HG03025 (cell line): ENCODE data around the gene LRRC42.

Experiments
- ATAC-seq: cut with Tn5 transposase; IDR thresholded peaks from one replicate; pipeline ENCODE4 v1.9.1; 2021; ENCODE audit warnings: mild to moderate bottlenecking, moderate library complexity; ENCODE audit not compliant: unreplicated experiment, low FRiP score

Gene LRRC42

DNA sequence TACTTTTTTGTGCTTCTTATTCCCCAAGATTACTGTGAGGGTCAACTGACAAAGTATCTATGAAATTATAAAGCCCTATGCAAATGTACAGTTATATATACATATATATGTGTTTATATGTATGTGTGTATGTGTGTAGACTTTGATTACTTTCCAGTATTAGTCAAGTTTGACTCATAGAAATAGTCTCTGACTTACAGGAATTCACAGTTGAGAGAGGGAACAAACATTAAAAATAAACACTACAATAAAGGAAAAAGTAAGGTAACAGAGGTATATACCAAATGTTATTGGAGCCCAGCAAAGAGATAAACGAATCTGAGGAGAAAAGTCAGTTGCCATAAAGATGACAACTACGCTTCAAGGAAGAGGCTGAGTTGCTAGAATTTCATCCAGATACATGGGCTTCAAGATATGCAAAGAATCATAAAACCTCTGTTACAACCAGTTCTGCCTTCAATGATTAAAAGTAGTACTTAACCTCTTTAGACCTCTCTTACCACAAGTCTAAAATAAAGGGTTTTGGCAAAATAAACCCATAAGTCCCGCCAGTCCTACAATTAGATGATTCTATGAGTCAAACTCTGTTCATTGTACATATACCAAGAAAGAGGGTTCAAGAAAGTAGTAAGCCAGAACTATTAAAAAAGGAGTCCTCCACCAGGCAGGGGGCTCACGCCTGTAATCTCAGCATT lies 7.9 kb upstream of the LRRC42 start:
- no peak for ATAC-seq

DNA sequence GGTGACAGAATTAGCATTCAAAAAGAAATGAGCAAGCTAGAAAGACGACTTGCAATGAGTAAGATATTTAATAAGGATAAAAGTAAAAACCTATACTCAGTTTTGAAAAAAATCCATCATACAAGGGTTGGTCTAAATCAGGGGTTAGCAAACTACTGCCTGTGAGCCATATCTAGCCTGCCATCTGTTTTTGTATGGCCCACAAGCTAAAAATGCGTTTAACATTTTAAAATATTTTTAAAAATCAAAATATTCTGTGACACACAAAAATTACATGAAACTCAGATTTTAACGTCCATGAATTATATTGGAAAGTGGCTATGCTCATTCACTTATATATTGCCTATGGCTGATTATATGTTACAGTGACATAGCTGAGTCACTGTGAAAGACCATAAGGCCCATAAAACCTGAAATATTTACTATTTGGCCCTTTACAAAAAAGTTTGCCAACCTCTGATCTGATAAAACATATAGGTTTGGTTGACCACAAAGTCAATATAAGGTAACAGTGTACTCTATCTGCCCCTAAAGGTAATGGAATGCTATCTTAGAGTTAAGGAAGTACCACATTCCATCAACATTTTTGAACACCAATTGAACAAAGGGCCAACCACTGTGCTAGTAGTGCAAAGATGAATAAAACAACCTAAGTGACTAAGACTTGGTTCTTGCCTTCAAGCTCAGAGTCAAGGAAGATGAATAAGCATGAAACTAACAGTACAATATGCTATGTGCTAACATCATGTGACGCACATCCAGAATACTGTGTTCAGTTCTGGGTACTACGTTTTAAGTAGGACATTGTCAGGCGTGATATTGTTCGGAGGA lies 3.8 kb upstream of the LRRC42 start:
- ATAC-seq = no peak

DNA sequence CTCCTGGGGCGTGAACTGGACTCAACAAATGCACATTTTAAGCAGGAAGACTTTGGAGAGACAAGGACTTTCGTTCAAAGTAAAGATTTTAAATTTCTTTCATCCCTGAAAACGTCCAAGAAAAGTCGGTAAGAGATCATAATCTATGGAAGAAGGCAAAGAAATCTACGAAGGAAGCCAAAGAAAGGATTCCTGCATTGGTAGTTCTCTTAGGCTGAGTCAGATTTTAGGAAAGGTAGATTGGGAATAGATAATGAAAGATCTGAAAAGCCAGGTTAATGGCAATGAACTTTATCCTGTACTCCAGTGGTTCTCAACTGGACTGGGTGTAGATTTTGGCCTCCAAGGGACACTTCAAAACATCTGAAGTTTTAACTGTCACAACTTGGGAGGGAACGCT lies 3.1 kb upstream of the LRRC42 start:
- ATAC-seq = no peak

DNA sequence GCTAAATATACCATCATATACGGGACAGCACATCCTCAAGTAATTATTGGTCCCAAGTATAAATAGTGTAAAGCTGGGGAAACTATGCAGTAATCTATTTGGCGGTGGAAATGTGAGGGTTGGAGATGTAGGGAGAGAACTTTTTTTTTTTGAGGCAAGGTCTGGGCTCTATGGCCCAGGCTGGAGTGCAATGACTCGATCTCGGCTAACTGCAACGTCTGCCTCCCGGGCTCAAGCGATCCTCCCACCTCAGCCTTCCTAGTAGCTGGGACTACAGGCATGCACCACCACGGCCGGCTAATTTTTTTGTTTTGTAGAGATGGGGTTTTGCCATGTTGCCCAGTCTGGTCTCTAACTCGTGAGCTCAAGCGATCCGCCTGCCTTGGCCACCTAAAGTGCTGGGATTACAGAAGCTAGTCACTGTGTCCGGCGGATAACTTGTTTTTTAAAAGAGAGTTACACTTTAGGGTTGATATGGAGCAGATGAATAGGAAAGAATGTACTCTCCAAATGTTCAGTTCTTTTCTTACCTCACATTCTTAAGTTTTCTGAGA lies 2.6 kb upstream of the LRRC42 start:
- no peak for ATAC-seq

DNA sequence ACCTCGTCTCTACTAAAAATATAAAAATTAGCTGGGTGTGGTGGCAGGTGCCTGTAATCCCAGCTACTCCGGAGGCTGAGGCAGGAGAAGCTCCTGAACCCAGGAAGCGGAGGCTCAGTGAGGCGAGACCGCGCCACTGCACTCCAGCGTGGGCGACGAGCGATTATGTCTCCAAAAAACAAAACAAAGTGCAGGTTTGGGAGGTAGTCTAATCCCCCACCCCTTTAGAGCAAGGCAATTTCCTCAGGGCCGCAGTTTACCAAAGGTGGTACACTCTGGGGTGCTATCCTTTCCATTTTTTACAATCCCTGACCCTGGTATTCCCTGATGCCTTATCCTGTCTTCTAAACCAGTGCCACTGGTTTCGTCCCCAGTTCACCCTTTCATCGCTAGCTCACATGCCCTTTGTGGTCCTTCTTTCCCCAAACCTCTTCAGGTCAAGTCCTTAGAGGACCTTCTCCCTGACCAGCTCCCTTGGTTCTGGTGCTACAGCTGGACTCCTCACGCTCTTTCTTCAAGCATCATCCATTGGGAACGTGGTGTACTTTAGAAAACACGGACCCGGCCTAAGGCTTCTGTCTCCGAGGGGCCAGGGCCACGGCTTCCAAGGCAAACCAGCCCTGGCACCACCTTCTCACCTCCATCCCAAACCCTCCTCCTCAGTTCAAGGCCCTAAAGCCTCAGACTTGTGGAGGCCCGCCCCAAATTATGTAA lies 1.5 kb upstream of the LRRC42 start:
- no peak for ATAC-seq

DNA sequence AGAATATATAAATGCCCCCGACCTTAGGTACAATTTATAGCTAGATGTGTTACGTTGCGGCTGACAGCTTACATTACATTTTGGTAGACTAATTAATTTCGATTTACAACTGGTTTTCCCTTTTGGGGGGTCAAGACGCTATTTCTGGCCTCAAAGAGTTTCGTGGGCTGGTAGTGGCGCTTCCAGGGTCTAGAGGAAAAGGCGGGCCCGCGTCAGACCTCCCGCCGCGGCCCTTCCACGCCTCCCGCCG lies 1.0 kb upstream of the LRRC42 start:
- no peak for ATAC-seq

DNA sequence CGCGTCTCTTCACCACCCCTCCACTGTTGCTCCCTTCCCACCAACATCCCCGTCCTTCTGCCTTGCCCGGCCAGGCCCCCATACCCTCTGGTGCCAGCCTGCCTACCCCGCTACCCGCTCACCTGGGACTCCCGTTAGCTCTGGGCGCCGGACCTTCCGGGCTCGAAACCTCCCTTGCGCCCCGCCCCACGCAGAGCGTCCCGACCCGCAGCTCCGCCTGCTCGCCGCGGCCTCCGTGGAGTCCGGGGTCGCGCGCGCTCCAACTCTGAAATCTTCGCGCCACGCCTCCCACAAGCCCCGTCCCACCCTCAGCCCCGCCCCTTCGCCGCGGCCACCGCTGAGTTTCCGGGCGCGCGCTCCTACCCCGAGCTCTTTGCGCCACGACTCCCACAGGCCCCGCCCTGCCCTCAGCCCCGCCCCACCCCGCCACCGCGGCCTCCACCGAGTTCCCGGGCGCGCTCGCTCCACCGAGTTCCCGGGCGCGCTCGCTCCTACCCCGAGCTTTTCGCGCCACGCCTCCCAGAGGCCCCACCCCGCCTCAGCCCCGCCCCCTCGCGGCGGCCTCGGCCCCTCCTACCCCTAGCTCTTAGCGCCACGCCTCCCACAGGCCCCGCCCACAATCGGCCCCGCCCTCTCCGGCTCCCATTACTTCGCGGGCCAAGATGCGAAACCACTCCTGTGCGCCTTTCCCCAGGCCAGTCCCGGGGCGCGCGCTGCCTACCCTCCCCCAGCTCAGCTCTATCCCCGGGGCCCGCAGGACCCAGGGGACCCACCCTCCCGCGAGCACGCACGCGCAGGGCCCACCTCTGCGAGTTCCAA lies 508 bp upstream of the LRRC42 start, which contains the start of gene IFT25:
Gene IFT25, minus strand, starts transcription at position 267 of the 819 bp plus-strand sequence. CDS start 5,617 bp downstream, outside the sequence.
- peak; percentile 73 for ATAC-seq

DNA sequence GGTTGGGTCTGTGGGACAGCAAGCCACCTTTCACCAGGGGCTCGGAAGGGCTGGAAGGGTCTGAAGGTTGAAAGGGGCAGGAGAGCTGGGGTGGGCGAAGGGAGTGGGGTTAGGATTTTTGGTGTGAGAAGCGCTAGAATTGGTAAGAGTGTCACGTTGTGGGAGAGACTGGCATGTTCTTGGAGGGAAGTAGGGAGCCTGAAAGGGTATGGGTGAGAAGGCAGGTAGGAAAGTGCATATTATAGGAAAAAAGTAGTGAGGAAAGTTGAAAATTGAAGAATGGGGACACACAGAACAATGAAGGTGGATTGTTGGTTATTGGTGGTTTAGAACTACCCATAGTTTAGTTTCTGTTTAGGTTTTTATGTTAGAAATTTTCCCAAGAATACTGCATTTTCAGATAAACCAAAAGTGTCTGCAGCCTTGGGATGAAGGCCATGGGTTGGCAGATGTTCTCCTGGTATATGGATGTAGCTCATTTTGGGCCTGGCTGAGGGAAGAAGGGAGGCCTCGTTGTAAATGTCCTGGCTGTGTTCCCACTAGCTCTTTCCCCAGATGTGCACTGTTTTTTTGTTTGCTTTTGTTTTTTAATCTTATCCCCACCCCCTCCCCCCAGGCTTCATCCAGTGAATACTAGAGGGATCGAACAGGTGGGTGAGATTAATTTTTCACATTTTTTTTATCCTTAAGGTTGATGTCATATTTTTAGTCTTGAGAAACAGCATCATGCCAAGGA lies 1.2 kb downstream of the LRRC42 start:
- ATAC-seq = no peak

DNA sequence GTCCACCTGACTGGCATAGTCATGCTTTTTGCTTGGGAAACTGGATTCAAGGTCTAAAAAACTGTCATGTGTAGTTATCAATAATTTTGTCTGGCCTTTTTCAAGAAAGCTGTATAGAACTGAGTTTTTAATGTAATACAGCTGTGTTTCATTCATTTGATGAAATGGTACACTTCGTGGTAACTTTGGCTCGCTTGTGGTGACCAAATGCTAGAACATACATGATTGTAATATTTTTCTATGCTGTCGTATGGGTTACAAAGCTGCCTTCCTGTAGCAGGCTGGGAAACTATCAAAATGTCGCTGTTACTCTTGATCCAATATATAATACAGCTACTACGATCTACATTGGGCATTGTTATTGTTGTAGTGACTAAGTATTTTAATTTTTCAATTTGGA lies 2.1 kb downstream of the LRRC42 start:
- ATAC-seq = no peak

DNA sequence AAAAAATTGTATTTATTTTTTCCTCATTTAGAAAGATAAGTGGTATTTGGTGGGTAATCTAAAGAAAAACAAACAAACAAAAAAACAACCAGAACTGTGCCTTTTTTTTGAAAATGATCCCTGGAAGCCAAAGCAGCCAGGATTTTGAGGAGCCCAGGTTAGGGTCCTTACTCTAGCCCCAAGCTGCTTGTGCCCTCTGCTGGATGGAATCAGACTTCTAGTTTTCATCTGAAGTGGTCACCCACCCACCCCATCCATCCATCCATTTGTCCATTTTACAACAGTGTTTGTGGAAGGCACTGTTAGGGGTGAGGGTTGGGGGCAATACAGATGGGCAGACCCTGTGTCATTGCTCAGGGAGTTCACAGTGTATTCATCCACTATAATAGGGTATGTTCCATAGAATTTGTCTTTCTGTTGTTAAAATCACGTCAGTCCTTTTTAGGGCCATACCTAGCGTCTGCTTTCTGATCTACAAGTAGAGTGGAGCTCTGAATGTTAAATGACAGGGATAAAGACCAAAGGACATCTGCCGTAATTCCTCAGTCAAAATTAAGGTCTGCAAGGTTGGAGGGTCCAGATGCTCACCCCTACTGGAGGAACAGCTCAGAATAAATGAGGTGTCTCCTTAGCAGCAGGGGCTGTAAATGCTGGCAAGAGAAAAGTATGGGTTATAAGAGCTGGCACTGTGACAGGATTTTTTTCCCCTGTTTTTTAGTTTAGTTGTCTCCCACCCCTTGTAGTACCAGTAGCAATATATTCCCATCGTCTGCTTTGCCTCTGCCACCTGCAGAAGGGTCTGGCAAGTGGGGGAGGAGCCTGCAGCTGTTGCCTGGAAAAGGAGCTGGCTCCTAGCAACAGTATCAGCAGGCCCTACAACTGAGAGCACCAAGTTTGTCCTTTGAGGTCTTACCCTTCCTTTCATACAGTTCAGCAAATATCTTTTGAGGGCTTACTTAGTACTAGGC lies 3.2 kb downstream of the LRRC42 start:
- no peak for ATAC-seq

DNA sequence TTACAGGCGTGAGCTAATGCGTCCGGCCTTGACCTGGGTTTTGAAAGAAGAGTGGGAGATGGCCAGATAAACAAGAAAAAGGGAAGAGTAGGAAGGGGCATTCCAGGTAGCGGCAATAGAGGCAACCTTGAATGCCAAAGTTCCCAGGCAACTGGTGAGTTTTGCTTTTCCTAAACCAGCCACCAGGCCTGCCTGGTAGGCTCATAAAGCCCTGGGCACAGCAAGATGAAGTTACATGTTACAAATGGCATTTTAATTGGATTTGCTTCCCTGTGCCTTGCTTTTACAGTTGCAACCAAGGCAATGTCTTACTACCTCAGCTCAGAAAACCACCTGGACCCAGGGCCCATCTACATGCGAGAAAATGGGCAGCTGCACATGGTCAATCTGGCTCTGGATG lies 5.5 kb downstream of the LRRC42 start:
- no peak for ATAC-seq

DNA sequence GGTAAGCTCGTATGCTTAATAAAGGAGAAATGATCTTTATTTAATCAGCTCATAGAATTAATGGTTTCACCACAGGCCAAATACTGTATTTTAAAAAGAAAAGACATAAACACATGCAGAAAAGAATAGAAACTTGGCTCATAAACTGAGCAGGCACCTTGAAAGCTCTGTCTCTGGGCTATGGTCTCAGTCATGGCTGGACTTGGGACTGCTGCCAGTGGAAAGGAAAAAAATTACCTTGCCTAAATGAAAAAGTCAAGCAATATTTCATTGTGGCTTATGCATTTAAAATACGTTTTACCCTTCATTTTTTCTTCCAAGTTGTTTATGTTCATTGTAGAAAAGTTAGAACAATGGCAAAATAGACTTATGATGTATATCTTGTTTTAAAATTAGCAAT lies 8.0 kb downstream of the LRRC42 start:
- no peak for ATAC-seq

DNA sequence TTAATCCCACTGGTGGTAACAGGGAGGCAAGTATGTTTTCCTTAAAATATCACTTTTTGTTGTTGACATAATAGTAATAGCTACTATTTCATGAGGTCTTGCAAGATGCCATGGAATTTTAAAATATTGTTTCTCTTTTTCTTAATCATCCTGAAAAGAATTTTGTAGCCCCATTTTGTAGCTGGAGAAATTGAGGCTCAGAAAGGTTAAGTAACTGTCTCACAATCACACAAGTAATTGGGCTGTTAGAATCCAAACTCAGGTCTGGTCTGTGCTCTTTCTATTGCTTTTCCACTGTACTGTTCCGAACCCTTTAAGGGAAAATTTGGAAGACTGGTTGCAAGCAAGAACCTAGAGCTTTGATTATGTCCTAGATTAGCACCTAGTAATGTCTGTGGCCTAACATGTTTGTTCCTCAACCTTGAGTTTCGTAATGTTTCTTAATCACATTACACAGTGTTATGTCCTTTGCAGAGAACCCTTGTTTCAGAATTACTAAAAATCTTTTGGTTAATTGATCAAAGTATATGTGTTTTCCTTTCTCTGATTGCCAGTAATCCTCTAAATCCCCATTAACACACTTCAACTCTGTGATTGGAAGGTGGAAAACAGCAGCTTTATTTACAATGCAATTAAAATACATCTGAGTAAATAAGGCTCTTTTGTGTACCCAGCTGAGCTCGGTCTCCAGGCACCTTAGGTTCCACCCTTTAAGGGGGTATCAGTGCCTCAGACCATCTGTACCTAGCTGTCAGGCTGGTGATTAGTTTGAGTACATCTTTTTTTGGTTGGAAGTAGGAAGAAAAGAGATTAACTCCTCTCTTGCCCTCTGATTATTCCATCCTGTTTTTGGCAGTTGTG lies 10.4 kb downstream of the LRRC42 start:
- ATAC-seq = no peak

DNA sequence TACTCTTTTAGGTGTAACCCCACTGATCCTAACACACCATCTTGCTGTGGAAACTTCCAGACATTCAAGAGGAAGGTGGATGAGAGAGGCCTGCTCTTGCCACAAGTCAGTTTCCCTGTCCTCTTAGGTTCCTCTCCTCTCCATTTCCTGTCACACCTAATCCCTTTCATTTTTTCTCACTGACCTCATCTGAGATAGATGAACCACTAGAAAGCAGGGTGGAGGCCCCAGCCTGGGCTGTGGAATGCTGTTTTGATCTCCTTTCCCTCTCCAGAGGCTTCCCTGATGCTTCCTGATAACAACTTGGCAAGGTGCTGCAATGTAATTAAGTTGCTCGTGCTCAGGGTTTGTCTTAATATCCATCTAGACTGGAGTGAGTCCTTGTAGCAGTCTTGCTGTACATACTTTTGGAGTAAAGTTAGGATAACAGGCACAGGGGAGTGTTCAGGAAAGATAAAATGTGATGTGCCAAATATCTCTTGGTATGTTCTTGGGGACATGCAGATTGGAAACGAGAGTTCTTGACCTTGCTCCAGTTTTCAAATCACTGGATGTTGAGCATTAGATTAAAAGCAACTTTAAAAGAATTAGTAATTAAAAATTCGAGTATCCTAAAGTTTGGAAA lies 11.2 kb downstream of the LRRC42 start:
- ATAC-seq = no peak

DNA sequence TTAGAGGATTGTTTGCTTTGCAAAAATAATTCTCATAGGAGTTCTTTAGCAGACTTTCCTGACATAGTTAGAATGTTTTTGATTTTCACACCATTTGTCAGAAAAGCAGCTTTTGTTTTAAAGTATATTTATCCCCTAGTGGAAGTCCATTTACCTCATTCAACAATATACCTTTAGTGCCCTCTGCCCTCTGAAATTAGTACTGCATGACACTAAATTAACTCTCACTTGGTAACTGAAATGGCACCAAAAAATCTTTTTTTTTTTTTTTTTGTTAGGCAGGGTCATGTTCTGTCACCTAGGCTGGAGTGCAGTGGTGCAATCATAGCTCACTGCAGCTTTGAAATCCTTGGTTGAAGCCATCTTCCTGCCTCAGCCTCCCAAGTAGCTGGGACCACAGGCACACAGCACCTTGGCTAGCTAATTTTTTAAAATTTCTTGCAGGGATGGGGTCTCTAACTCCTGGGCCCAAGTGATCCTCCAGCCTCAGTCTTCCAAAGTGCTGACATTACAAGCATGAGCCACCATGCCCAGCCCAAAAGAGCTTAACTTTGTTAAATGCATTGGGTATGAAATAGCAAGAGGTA lies 13.6 kb downstream of the LRRC42 start:
- no peak for ATAC-seq

DNA sequence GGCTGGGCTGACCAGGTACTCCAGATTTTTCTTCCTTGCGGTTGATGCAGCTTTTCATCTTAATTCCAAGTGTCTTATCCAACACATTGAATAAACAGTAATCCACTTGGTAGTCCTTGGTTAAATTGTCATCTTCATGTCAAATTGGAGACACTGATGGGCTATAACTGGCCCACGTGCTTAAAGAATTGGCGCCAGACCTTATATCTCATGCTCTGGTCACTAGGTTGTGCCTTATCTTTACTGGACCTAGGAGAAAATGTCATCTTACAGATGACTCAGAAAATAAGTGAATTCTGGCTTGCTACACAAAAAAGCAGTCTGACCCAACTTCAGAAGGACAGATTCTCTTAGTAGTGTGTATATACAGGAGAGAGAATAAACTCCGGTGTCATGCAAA lies 16.2 kb downstream of the LRRC42 start:
- no peak for ATAC-seq

DNA sequence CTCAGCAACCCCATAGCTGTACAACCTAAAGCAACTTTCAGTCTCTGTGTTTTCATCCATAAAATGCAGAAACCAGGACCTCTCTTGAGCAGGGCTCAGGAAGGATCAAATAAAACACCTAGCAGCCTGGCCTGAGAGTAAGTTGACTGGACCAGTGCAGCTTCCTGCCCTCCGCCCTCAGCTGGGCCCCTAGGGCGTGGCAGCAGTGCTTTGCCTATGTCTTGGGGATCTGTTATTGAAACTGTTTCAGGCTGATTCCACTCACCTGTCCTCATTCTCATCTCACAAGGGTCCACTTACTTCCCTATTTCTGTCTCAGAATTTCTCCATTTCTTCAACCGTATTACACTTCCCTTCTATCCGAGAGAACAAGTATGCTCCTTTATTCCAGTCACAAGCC lies 17.3 kb downstream of the LRRC42 start:
- ATAC-seq = peak; percentile 57
